Left ventricle myocardium inferior (tissue), 1 donor: ENCODE results near the gene PNPO. TPM values are rescaled to one million over a fixed set of nuclear protein-coding genes. Genes with fewer than 3 reads are reported as not detected.
A peak's percentile ranks its signal among the peaks of the same experiment; 100 is the strongest.

ENCODE experiments used
- DNase-seq: peaks from one replicate; pipeline ENCODE4 v3.0.0-alpha.2; 2020
- H3K27ac ChIP-seq: fragments of 200-600 bp; replicated peaks from 2 replicates; pipeline ENCODE4 v1.8.0; 2021
- H3K27me3 ChIP-seq: fragments of 200-600 bp; 2 replicates; pipeline ENCODE4 v1.8.0; 2021; ENCODE audit warnings: low read depth
- H3K36me3 ChIP-seq: fragments of 200-600 bp; 2 replicates; pipeline ENCODE4 v1.8.0; 2021
- H3K4me1 ChIP-seq: fragments of 200-600 bp; 2 replicates; pipeline ENCODE4 v1.8.0; 2021
- H3K4me3 ChIP-seq: fragments of 200-600 bp; 2 replicates; pipeline ENCODE4 v1.8.0; 2021; ENCODE audit warnings: mild to moderate bottlenecking, moderate library complexity
- H3K9me3 ChIP-seq: fragments of 200-600 bp; replicated peaks from 2 replicates; pipeline ENCODE4 v1.8.0; 2021
- intact Hi-C: fragments of 100-400 bp; cut with micrococcal nuclease; formaldehyde crosslinking; loops from one replicate; pipeline ENCODE4 v1.11.0; 2022
- total RNA-seq: library from RNA; stranded (reverse); fragmentation: NEBNext Ultra II Directional; extraction: Animal tissue kit (Norgen Biotek cat#: 25700); gene quantifications from one replicate; pipeline ENCODE4 v1.2.1, GENCODE V29; 2021
- TF ChIP-seq, protein P1 (sequence below): fragments of 200-600 bp; IDR thresholded peaks from 2 replicates; pipeline ENCODE4 v1.8.0; 2021; ENCODE audit warnings: antibody characterized with exemption, mild to moderate bottlenecking, borderline replicate concordance
- donor health status: DM: no; HTN: yes; CAD: no; lungs with severe emphysema.

Gene PNPO
- total RNA-seq, 1 donor from 2014 or later: 25.3 TPM

DNA sequence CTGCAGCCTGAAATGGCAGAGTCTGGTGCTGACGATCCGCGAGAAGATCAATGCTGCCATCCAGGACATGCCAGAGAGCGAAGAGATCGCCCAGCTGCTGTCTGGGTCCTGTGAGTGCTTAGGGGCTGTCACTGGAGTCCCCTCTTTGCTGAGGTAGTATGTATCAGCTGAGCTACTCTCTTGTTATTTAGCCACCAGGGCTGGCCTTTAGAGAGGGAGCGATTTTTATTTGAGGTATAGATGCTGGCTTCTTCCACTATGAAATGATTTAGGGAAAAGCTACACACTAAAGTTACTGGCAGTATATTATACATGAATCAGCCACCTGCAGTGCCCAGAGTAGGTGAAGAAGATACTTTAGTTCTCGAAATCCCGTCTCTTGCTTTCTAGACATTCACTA lies 32.2 kb downstream of the PNPO start:
- Histone ChIP-seq H3K4me1 (peaks cover 21% of the 10 kb centered on the region), H3K27me3 (no peaks in the 10 kb centered on the region), H3K36me3 (peaks cover 51% of the 10 kb centered on the region), H3K4me3 (no peak overlapping the region), H3K9me3 (no peaks in the 10 kb centered on the region), H3K27ac (no peak overlapping the region)
- DNase-seq: no peak
- TF ChIP-seq, protein P1, sequence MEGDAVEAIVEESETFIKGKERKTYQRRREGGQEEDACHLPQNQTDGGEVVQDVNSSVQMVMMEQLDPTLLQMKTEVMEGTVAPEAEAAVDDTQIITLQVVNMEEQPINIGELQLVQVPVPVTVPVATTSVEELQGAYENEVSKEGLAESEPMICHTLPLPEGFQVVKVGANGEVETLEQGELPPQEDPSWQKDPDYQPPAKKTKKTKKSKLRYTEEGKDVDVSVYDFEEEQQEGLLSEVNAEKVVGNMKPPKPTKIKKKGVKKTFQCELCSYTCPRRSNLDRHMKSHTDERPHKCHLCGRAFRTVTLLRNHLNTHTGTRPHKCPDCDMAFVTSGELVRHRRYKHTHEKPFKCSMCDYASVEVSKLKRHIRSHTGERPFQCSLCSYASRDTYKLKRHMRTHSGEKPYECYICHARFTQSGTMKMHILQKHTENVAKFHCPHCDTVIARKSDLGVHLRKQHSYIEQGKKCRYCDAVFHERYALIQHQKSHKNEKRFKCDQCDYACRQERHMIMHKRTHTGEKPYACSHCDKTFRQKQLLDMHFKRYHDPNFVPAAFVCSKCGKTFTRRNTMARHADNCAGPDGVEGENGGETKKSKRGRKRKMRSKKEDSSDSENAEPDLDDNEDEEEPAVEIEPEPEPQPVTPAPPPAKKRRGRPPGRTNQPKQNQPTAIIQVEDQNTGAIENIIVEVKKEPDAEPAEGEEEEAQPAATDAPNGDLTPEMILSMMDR: no peak
- intact Hi-C loops: loop anchor here (10.0 kb wide), 1 partner anchor 129 kb away; the partner anchor contains the start of gene SCRN2

DNA sequence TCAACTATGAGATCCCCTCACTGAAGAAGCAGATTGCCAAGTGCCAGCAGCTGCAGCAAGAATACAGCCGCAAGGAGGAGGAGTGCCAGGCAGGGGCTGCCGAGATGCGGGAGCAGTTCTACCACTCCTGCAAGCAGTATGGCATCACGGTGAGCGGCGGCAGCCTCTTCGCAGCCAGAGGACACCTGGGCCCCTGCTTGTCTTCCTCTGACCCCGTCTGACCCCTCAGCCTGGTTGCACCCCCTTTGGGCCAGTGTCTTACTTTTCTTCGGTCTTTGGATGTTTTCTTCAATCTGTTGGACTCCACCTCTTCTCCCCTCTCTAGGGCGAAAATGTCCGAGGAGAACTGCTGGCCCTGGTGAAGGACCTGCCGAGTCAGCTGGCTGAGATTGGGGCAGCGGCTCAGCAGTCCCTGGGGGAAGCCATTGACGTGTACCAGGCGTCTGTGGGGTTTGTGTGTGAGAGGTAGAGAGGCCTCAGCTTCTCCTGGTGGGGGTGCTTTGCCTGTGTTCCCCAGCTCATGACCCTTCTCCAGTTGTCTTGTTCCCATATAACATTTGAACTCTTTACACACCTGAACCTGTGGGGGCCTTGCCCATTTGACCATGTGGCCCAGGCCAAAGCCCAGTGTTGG lies 33.9 kb downstream of the PNPO start:
- H3K36me3 ChIP-seq: peaks cover 69% of the 10 kb centered on the region
- H3K27ac ChIP-seq: no peak overlapping the region
- TF ChIP-seq, protein P1: no peak
- no peaks in the 10 kb centered on the region for H3K9me3 ChIP-seq
- H3K4me3 ChIP-seq: no peak overlapping the region
- DNase-seq: no peak
- peaks cover 17% of the 10 kb centered on the region for H3K4me1 ChIP-seq
- intact Hi-C loops: loop anchor here (10.0 kb wide), 1 partner anchor 131 kb away; the partner anchor contains the start of gene SCRN2
- no peaks in the 10 kb centered on the region for H3K27me3 ChIP-seq

- peaks cover 15% of the 10 kb centered on the region for H3K4me1 ChIP-seq
- TF ChIP-seq, protein P1: no peak
- peaks cover 74% of the 10 kb centered on the region for H3K36me3 ChIP-seq
- no peaks in the 10 kb centered on the region for H3K27me3 ChIP-seq
- no peaks in the 10 kb centered on the region for H3K9me3 ChIP-seq
- no peak overlapping the region for H3K27ac ChIP-seq
- no peak overlapping the region for H3K4me3 ChIP-seq
- intact Hi-C loops: loop anchor here (10.0 kb wide), 1 partner anchor 131 kb away; the partner anchor contains the start of gene SCRN2
- DNase-seq: no peak
Observed at GRCh38 chr17:47975823-47976205, 34.4 kb downstream of the PNPO start.

DNA sequence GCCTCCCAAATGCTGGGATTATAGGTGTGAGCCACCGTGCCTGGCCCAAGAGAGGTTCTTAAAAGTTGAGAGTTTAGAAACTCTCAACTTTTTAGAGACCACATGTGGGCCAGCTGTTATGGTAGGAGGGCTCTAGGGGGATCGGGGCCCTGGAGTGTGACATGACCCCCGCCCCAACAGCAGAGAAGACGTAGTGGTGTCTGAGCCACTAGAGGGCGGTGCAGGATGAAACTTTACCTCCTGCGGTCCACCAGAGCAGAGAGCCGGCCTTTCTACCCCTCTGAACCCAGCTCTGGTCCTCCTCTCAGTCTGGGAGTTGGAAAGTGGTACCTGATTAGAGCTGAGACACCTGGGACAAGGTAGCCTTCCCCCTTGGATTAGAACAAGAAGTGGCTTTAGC lies 37.0 kb downstream of the PNPO start:
- peak; percentile 37 for DNase-seq
- H3K36me3 ChIP-seq: peaks cover 94% of the 10 kb centered on the region
- no peak overlapping the region for H3K4me3 ChIP-seq
- H3K27ac ChIP-seq: no peak overlapping the region
- no peaks in the 10 kb centered on the region for H3K27me3 ChIP-seq
- intact Hi-C loops: loop anchor here (10.0 kb wide), 1 partner anchor 134 kb away; the partner anchor contains the start of gene SCRN2
- H3K9me3 ChIP-seq: no peaks in the 10 kb centered on the region
- TF ChIP-seq, protein P1: peak; percentile 75
- H3K4me1 ChIP-seq: peaks cover 8% of the 10 kb centered on the region

- Histone ChIP-seq H3K4me1 (peaks cover 22% of the 10 kb centered on the region), H3K27ac (no peak overlapping the region), H3K9me3 (no peaks in the 10 kb centered on the region), H3K4me3 (no peak overlapping the region), H3K36me3 (peaks cover 73% of the 10 kb centered on the region), H3K27me3 (no peaks in the 10 kb centered on the region)
- TF ChIP-seq, protein P1: no peak
- DNase-seq: no peak
- intact Hi-C loops: no loop called here
Observed at GRCh38 chr17:47980541-47980940, 39.2 kb downstream of the PNPO start.
